Esophagus (tissue), 2 donors: ENCODE measurements around the gene GFRA1. TPM values are rescaled to one million over a fixed set of nuclear protein-coding genes. Genes with fewer than 3 reads are reported as not detected.

Source experiments
- H3K27ac ChIP-seq, 2 donors: one replicate each; pipeline ENCODE4 v1.5.1; 2013; ENCODE audit warnings: low read depth in 2 of 2, mild to moderate bottlenecking in 2 of 2, inconsistent platforms in 1 of 2, low read length in 1 of 2, moderate library complexity in 1 of 2
- H3K27me3 ChIP-seq, 2 donors: one replicate each; pipeline ENCODE4 v1.6.1; 2013; ENCODE audit warnings: low read length in 2 of 2, control low read depth in 1 of 2, mild to moderate bottlenecking in 1 of 2; ENCODE audit not compliant: insufficient read depth in 2 of 2, control insufficient read depth in 1 of 2
- H3K36me3 ChIP-seq, 2 donors: one replicate each; pipeline ENCODE4 v1.6.1; 2013; ENCODE audit warnings: low read length in 1 of 2; ENCODE audit not compliant: control insufficient read depth in 2 of 2, insufficient read depth in 2 of 2
- H3K4me1 ChIP-seq, 2 donors: one replicate each; pipeline ENCODE4 v1.6.1; 2013; ENCODE audit warnings: low read length in 1 of 2; ENCODE audit not compliant: control insufficient read depth in 2 of 2, insufficient read depth in 2 of 2
- H3K4me3 ChIP-seq, 2 donors: one replicate each; pipeline ENCODE4 v1.5.1; 2013; ENCODE audit warnings: low read length in 2 of 2, mild to moderate bottlenecking in 2 of 2, low read depth in 1 of 2, moderate library complexity in 1 of 2
- H3K9me3 ChIP-seq, 2 donors: one replicate each; pipeline ENCODE4 v1.6.1; 2013; ENCODE audit warnings: mild to moderate bottlenecking in 2 of 2, low read depth in 1 of 2, low read length in 1 of 2, moderate library complexity in 1 of 2; ENCODE audit not compliant: control insufficient read depth in 2 of 2, insufficient read depth in 1 of 2
- WGBS, 2 donors: extraction: QIAGEN DNeasy Blood & Tissue Kit; methylation state at CpG; one replicate each; pipeline ENCODE4 v1.1.7; 2013; 5-methylcytosine and 5-hydroxymethylcytosine counted together
- polyA plus RNA-seq, 2 donors: library from polyadenylated mRNA; stranded (reverse); fragments of 200-250 nt; gene quantifications; one replicate each; pipeline ENCODE4 v1.2.3, GENCODE V29; 2013
- donor health status: healthy with polysubstance abuse.
- donor health status: Bipolar disorder and iron deficiency.

GFRA1 gene
- polyA plus RNA-seq, 2 donors = 0.73 to 1.3 TPM

GRCh38 chr10:116118847-116119246 is 154.2 kb downstream of the GFRA1 start:
- H3K27ac ChIP-seq = no peak overlapping the region
- peaks cover 0 to 2% of the 10 kb centered on the region in 2 donors for H3K36me3 ChIP-seq
- no peaks in the 10 kb centered on the region for H3K9me3 ChIP-seq
- no peaks in the 10 kb centered on the region for H3K27me3 ChIP-seq
- H3K4me1 ChIP-seq = no peaks in the 10 kb centered on the region
- 55 to 61% methylated on average over 2 of the region's 2 CpGs for WGBS, 2 donors
- no peak overlapping the region for H3K4me3 ChIP-seq

GRCh38 chr10:116115797-116116196 is 157.2 kb downstream of the GFRA1 start:
- H3K4me3 ChIP-seq = no peak overlapping the region
- H3K27ac ChIP-seq = no peak overlapping the region
- no peaks in the 10 kb centered on the region for H3K4me1 ChIP-seq
- 85 to 90% methylated on average over 5 of the region's 5 CpGs for WGBS, 2 donors
- H3K9me3 ChIP-seq = no peaks in the 10 kb centered on the region
- peaks cover 0 to 2% of the 10 kb centered on the region in 2 donors for H3K36me3 ChIP-seq
- no peaks in the 10 kb centered on the region for H3K27me3 ChIP-seq

GRCh38 chr10:116115036-116115641 is 157.9 kb downstream of the GFRA1 start:
- H3K9me3 ChIP-seq = no peaks in the 10 kb centered on the region
- no peak overlapping the region for H3K27ac ChIP-seq
- no peak overlapping the region for H3K4me3 ChIP-seq
- WGBS, 2 donors = 62 to 68% methylated on average over 5 of the region's 5 CpGs
- no peaks in the 10 kb centered on the region for H3K4me1 ChIP-seq
- H3K27me3 ChIP-seq = no peaks in the 10 kb centered on the region
- peaks cover 0 to 2% of the 10 kb centered on the region in 2 donors for H3K36me3 ChIP-seq

GRCh38 chr10:116113721-116114501 is 159.1 kb downstream of the GFRA1 start:
- Histone ChIP-seq H3K27me3 (no peaks in the 10 kb centered on the region), H3K27ac (no peak overlapping the region), H3K9me3 (no peaks in the 10 kb centered on the region), H3K4me1 (no peaks in the 10 kb centered on the region), H3K36me3 (peaks cover 0 to 1% of the 10 kb centered on the region in 2 donors), H3K4me3 (no peak overlapping the region)
- 87% methylated on average over 16 of the region's 16 CpGs for WGBS, 2 donors

GRCh38 chr10:116112232-116113231 is 160.5 kb downstream of the GFRA1 start:
- 83 to 87% methylated on average over 17 of the region's 17 CpGs for WGBS, 2 donors
- Histone ChIP-seq H3K36me3 (no peaks in the 10 kb centered on the region), H3K4me1 (no peaks in the 10 kb centered on the region), H3K9me3 (no peaks in the 10 kb centered on the region), H3K4me3 (no peak overlapping the region), H3K27ac (no peak overlapping the region), H3K27me3 (no peaks in the 10 kb centered on the region)

- Histone ChIP-seq H3K9me3 (no peaks in the 10 kb centered on the region), H3K27ac (no peak overlapping the region), H3K4me1 (no peaks in the 10 kb centered on the region), H3K4me3 (no peak overlapping the region), H3K27me3 (no peaks in the 10 kb centered on the region), H3K36me3 (no peaks in the 10 kb centered on the region)
- 79 to 82% methylated on average over 11 of the region's 11 CpGs for WGBS, 2 donors
Measured at GRCh38 chr10:116111483-116112095, 161.4 kb downstream of the GFRA1 start.

- Histone ChIP-seq H3K27me3 (no peaks in the 10 kb centered on the region), H3K9me3 (no peaks in the 10 kb centered on the region), H3K4me3 (no peak overlapping the region), H3K36me3 (no peaks in the 10 kb centered on the region), H3K27ac (no peak overlapping the region), H3K4me1 (no peaks in the 10 kb centered on the region)
- 84 to 87% methylated on average over 4 of the region's 4 CpGs for WGBS, 2 donors
Measured at GRCh38 chr10:116110736-116111135, 162.3 kb downstream of the GFRA1 start.

- Histone ChIP-seq H3K4me3 (no peak overlapping the region), H3K36me3 (no peaks in the 10 kb centered on the region), H3K27me3 (no peaks in the 10 kb centered on the region), H3K9me3 (no peaks in the 10 kb centered on the region), H3K4me1 (no peaks in the 10 kb centered on the region), H3K27ac (no peak overlapping the region)
- WGBS, 2 donors = 86 to 89% methylated on average over 2 of the region's 2 CpGs
Measured at GRCh38 chr10:116109881-116110280, 163.1 kb downstream of the GFRA1 start.

GRCh38 chr10:116109481-116109880 is 163.5 kb downstream of the GFRA1 start:
- no peaks in the 10 kb centered on the region for H3K27me3 ChIP-seq
- 89 to 96% methylated on average over 8 of the region's 8 CpGs for WGBS, 2 donors
- H3K4me3 ChIP-seq = no peak overlapping the region
- no peak overlapping the region for H3K27ac ChIP-seq
- H3K9me3 ChIP-seq = no peaks in the 10 kb centered on the region
- no peaks in the 10 kb centered on the region for H3K4me1 ChIP-seq
- H3K36me3 ChIP-seq = no peaks in the 10 kb centered on the region
